Nephron progenitor cell (in vitro differentiated cells): Measurements from ENCODE around the gene RALBP1.

Experiments used
- DNase-seq: peaks from one replicate; pipeline ENCODE4 v3.0.0; 2021
- H3K27ac Mint-ChIP-seq: 2 replicates; pipeline ENCODE4 v1.8.0; 2021; ENCODE audit warnings: mild to moderate bottlenecking, moderate library complexity, mixed read lengths
- H3K27me3 Mint-ChIP-seq: 2 replicates; pipeline ENCODE4 v1.8.0; 2021; ENCODE audit warnings: mild to moderate bottlenecking, low read depth, mixed read lengths; ENCODE audit not compliant: poor library complexity
- H3K36me3 Mint-ChIP-seq: 2 replicates; pipeline ENCODE4 v1.8.0; 2021; ENCODE audit warnings: low read depth, mixed read lengths
- H3K4me1 Mint-ChIP-seq: 2 replicates; pipeline ENCODE4 v1.8.0; 2021; ENCODE audit warnings: mixed read lengths
- H3K4me3 Mint-ChIP-seq: 2 replicates; pipeline ENCODE4 v1.8.0; 2021; ENCODE audit warnings: mild to moderate bottlenecking, moderate library complexity, mixed read lengths
- H3K9me3 Mint-ChIP-seq: 2 replicates; pipeline ENCODE4 v1.8.0; 2021; ENCODE audit warnings: mild to moderate bottlenecking, moderate library complexity, mixed read lengths
- TF ChIP-seq, protein P1 (sequence below): fragments of 200-600 bp; sonication (generic); IDR thresholded peaks from 2 replicates; pipeline ENCODE4 v1.5.0; 2021; ENCODE audit warnings: antibody characterized with exemption

The RALBP1 gene

DNA sequence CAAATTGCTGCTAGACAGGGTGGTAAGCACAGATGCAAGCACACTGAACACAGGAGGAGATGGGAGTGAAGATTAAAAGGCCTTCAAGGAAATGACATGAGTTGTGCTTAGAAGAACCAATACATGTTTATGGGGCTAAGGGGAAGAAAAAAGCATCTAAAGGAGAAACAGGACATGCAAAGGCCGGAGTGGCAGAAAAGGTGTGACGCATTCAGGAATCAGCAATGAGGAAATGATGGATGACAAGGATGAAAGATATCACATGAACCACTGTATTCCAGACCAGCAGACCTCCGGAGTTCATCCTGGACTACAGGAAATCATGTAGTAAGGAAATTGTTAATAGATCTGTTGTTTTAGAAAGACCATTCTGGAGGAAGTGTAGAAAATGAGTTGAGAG, 96.2 kb downstream of the RALBP1 start:
- Mint-ChIP-seq H3K27ac (no peak overlapping the region), H3K4me1 (no peaks in the 10 kb centered on the region), H3K36me3 (peaks cover 55% of the 10 kb centered on the region), H3K27me3 (no peaks in the 10 kb centered on the region), H3K9me3 (no peaks in the 10 kb centered on the region), H3K4me3 (no peak overlapping the region)
- DNase-seq, result no peak
- TF ChIP-seq, protein P1, sequence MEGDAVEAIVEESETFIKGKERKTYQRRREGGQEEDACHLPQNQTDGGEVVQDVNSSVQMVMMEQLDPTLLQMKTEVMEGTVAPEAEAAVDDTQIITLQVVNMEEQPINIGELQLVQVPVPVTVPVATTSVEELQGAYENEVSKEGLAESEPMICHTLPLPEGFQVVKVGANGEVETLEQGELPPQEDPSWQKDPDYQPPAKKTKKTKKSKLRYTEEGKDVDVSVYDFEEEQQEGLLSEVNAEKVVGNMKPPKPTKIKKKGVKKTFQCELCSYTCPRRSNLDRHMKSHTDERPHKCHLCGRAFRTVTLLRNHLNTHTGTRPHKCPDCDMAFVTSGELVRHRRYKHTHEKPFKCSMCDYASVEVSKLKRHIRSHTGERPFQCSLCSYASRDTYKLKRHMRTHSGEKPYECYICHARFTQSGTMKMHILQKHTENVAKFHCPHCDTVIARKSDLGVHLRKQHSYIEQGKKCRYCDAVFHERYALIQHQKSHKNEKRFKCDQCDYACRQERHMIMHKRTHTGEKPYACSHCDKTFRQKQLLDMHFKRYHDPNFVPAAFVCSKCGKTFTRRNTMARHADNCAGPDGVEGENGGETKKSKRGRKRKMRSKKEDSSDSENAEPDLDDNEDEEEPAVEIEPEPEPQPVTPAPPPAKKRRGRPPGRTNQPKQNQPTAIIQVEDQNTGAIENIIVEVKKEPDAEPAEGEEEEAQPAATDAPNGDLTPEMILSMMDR, result no peak

DNA sequence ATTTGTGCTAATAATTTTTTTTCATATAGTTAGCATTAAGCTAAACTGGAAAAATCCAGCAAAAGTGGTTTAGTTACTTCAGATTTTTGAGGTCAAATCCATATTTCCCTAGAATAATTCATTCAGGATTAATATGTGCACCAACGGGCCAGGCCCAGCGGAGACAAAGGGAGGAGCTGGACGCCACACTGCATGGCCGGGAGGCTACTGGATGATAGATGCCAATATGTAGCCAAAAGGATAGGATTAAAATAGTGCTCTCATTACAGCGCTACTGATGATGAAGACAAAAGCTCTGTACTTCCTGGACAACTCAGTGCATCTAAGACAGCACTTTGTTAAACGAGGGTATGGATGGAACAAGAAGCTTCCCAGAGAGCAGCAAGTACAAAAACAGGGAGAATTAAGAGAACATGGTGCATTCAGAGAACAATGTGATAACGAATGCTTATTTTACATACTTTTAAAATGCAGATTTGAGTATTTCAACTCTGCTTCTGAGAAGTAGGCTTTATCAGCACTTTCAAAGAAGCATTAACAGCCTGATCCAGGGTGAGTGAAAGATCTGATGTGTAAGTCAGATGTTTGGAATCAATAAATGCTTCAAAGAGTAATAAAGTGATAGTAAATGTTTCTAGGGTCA, 99.3 kb downstream of the RALBP1 start:
- Mint-ChIP-seq H3K4me3 (no peak overlapping the region), H3K27ac (peak overlapping the region; percentile 37), H3K9me3 (no peaks in the 10 kb centered on the region), H3K36me3 (peaks cover 49% of the 10 kb centered on the region), H3K27me3 (no peaks in the 10 kb centered on the region), H3K4me1 (no peaks in the 10 kb centered on the region)
- TF ChIP-seq, protein P1, result no peak
- no peak for DNase-seq

DNA sequence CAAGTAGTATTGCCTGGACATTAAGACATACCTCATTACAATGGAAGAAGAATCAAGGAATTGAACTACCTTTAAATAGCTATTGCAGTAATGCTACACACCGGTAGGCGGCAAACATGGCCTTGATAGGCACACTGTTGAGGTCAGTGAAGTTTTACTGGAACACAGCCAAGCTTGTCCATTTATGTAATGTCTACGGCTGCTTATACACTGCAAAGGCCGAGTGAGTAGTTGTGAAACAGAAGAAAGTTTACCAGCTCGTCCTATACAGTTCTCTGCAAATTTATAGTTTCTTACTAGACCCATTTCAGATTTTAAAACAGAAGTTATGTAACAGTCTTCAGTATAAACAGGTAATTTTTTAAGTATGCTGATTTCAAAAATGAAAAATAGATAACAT, 100.2 kb downstream of the RALBP1 start:
- Mint-ChIP-seq H3K27me3 (no peaks in the 10 kb centered on the region), H3K27ac (no peak overlapping the region), H3K4me3 (no peak overlapping the region), H3K9me3 (no peaks in the 10 kb centered on the region), H3K4me1 (no peaks in the 10 kb centered on the region), H3K36me3 (peaks cover 47% of the 10 kb centered on the region)
- TF ChIP-seq, protein P1, result peak; percentile 83
- DNase-seq, result peak; percentile 61

DNA sequence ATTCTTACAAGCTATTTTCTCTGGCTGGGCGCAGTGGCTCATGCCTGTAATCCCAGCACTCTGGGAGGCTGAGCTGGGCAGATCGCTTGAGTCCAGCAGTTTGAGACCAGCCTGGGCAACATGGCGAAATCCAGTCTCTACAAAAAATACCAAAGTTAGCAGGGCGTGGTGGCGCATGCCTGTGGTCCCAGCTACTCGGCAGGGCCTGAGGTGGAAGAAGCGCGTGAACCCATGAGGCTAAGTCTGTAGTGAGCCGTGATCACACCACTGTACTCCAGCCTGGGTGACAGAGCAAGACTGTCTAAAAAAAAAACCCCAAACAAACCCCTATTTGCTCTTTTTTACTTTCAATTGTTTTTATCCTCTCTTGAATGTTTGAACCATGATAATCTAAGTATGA, 102.0 kb downstream of the RALBP1 start:
- Mint-ChIP-seq H3K4me1 (no peaks in the 10 kb centered on the region), H3K36me3 (peaks cover 51% of the 10 kb centered on the region), H3K4me3 (no peak overlapping the region), H3K9me3 (peaks cover 16% of the 10 kb centered on the region), H3K27me3 (no peaks in the 10 kb centered on the region), H3K27ac (peak overlapping the region; percentile 68)
- TF ChIP-seq, protein P1, result no peak
- no peak for DNase-seq

DNA sequence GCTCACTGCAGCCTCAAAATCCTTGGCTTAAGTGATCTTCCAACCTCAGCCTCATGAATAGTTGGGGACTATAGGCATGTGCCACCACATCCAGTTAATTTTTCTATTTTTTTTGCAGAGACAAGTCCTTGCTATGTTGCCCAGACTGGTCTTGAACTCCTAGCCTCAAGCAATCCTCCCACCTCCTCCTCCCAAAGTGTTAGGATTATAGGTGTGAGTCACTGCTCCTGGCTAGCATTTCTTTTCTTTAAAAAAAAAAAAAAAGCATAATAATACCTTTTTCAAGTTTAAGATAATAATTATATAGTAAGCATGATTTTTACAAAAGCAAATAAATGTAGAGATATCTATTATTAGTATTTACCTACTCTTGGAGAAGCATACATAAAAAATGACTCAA, 103.0 kb downstream of the RALBP1 start:
- Mint-ChIP-seq H3K36me3 (peaks cover 60% of the 10 kb centered on the region), H3K27ac (peak overlapping the region; percentile 73), H3K27me3 (no peaks in the 10 kb centered on the region), H3K4me3 (no peak overlapping the region), H3K9me3 (peaks cover 24% of the 10 kb centered on the region), H3K4me1 (no peaks in the 10 kb centered on the region)
- DNase-seq, result no peak
- TF ChIP-seq, protein P1, result no peak

DNA sequence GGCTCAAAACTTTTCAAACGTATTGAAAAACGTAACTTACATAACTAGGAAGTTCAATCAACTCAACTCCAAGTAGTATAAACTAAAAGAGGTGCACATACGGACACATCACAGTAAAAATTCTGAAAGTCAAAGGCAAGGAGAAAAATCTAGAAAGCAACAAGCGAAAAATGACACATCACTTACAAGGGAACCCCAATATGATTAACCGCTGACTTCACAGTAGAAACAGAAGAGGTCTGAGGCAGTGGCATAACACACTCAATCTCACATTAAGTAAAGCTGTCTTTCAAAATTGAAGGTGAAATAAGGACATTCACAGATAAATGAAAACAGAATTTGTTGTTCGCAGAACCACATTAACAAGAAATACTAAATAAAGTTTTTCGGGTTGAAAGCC, 106.4 kb downstream of the RALBP1 start:
- peaks cover 80% of the 10 kb centered on the region for H3K36me3 Mint-ChIP-seq
- H3K4me3 Mint-ChIP-seq, result no peak overlapping the region
- peak overlapping the region; percentile 4 for H3K27ac Mint-ChIP-seq
- TF ChIP-seq, protein P1, result no peak
- H3K27me3 Mint-ChIP-seq, result no peaks in the 10 kb centered on the region
- H3K4me1 Mint-ChIP-seq, result no peaks in the 10 kb centered on the region
- peaks cover 29% of the 10 kb centered on the region for H3K9me3 Mint-ChIP-seq
- no peak for DNase-seq
